Epithelial cell of proximal tubule (primary cell): Measurements from ENCODE around the gene CD244. TPM values are rescaled to one million over a fixed set of nuclear protein-coding genes. Genes with fewer than 3 reads are reported as not detected.

Experiments used
- DNase-seq: peaks from one replicate; pipeline ENCODE4 v3.0.0-alpha.2; 2011; ENCODE audit warnings: low read depth
- H3K4me3 ChIP-seq: 2 replicates; pipeline ENCODE4 v1.5.1; 2011; ENCODE audit warnings: low read depth, mild to moderate bottlenecking, low read length
- CTCF ChIP-seq: conservative IDR thresholded peaks from 2 replicates; pipeline ENCODE4 v1.5.1; 2012; ENCODE audit warnings: low read depth, mild to moderate bottlenecking, low read length
- total RNA-seq: library from RNA; depleted of rRNA; stranded (reverse); fragments of >200 nt; gene quantifications from 2 replicates; pipeline ENCODE4 v1.2.3, GENCODE V29; 2015

Gene CD244
- total RNA-seq, 1 donor from 2014 or later = not detected

GRCh38 chr1:160865337-160865736 is 2.6 kb upstream of the CD244 start:
- no peak for TF ChIP-seq CTCF
- no peak overlapping the region for H3K4me3 ChIP-seq
- DNase-seq = no peak

- H3K4me3 ChIP-seq = no peak overlapping the region
- TF ChIP-seq CTCF = no peak
Measured at GRCh38 chr1:160864173-160864572, 1.5 kb upstream of the CD244 start.

GRCh38 chr1:160863774-160864131 is 1.1 kb upstream of the CD244 start:
- H3K4me3 ChIP-seq = no peak overlapping the region
- DNase-seq = no peak
- no peak for TF ChIP-seq CTCF

More at GRCh38 chr1:160864173-160864572, 1.5 kb upstream of the CD244 start:
- DNase-seq = no peak

GRCh38 chr1:160863061-160863773 is 530 bp upstream of the CD244 start:
- TF ChIP-seq CTCF = no peak
- no peak for DNase-seq
- no peak overlapping the region for H3K4me3 ChIP-seq

- no peak for DNase-seq
- no peak for TF ChIP-seq CTCF
- no peak overlapping the region for H3K4me3 ChIP-seq
Measured at GRCh38 chr1:160860840-160861505, 1.7 kb downstream of the CD244 start.

- no peak overlapping the region for H3K4me3 ChIP-seq
- TF ChIP-seq CTCF = no peak
- no peak for DNase-seq
Measured at GRCh38 chr1:160859166-160859565, 3.5 kb downstream of the CD244 start.

- no peak for TF ChIP-seq CTCF
- no peak overlapping the region for H3K4me3 ChIP-seq
- DNase-seq = no peak
Measured at GRCh38 chr1:160858507-160858906, 4.2 kb downstream of the CD244 start.
